Activated CD8-positive, alpha-beta T cell treated with anti-CD3 and anti-CD28 coated beads for 36 hours (primary cell): ENCODE measurements around the gene ZHX3. TPM values are rescaled to one million over a fixed set of nuclear protein-coding genes. Genes with fewer than 3 reads are reported as not detected.

Experiments used
- ATAC-seq: fragments of 200-7000 bp; cut with Tn5 transposase; one replicate; pipeline ENCODE4 v1.10.0; 2021; ENCODE audit warnings: mild to moderate bottlenecking, moderate library complexity
- CTCF ChIA-PET: fragments of 350-600 bp; sonication (Branson Sonifier 250); formaldehyde crosslinking; loops from one replicate; lab custom pipeline; 2021; ENCODE audit warnings: antibody characterized with exemption; lab: Charles Lee
- POLR2A ChIA-PET: fragments of 350-600 bp; sonication (Branson Sonifier 250); formaldehyde crosslinking; loops from one replicate; lab custom pipeline; 2021; ENCODE audit warnings: antibody characterized with exemption; lab: Charles Lee
- DNase-seq: peaks from one replicate; pipeline ENCODE4 v3.0.0-alpha.2; 2020
- H3K27ac Mint-ChIP-seq: one replicate; pipeline ENCODE4 v1.8.0; 2021; ENCODE audit warnings: mild to moderate bottlenecking, mixed read lengths
- H3K27me3 Mint-ChIP-seq: one replicate; pipeline ENCODE4 v1.8.0; 2021; ENCODE audit warnings: mixed read lengths
- H3K36me3 Mint-ChIP-seq: one replicate; pipeline ENCODE4 v1.8.0; 2021; ENCODE audit warnings: low read depth, mixed read lengths
- H3K4me1 Mint-ChIP-seq: one replicate; pipeline ENCODE4 v1.8.0; 2021; ENCODE audit warnings: low read depth, mixed read lengths
- H3K4me3 Mint-ChIP-seq: one replicate; pipeline ENCODE4 v1.8.0; 2021; ENCODE audit warnings: mild to moderate bottlenecking, moderate library complexity, mixed read lengths
- H3K9me3 Mint-ChIP-seq: one replicate; pipeline ENCODE4 v1.8.0; 2021; ENCODE audit warnings: mixed read lengths
- CTCF ChIP-seq: fragments of 200-600 bp; IDR thresholded peaks from one replicate; pipeline ENCODE4 v1.8.0; 2022; ENCODE audit warnings: antibody characterized with exemption, mild to moderate bottlenecking
- intact Hi-C: fragments of 100-400 bp; cut with micrococcal nuclease; formaldehyde crosslinking; loops from one replicate; pipeline ENCODE4 v1.10.0; 2022
- total RNA-seq, 2 experiments: library from RNA; stranded (reverse); gene quantifications; one replicate each; pipeline ENCODE4 v1.2.3, GENCODE V29; 2021

ZHX3 gene
- total RNA-seq, 2 experiments from 2014 or later, result 14.1 to 14.2 TPM

- DNase-seq, result no peak
- no peaks in the 10 kb centered on the region for H3K27me3 Mint-ChIP-seq
- no peak for ATAC-seq
- CTCF ChIA-PET, result no interaction called here
- no peak overlapping the region for H3K4me3 Mint-ChIP-seq
- intact Hi-C loops, result no loop called here
- TF ChIP-seq CTCF, result no peak
- peaks cover 2% of the 10 kb centered on the region for H3K36me3 Mint-ChIP-seq
- H3K9me3 Mint-ChIP-seq, result no peaks in the 10 kb centered on the region
- H3K4me1 Mint-ChIP-seq, result no peaks in the 10 kb centered on the region
- POLR2A ChIA-PET, result interaction anchor here (0.7 kb wide), 1 partner anchor 213 kb away, joined by 3 read pairs; no protein-coding TSS in a partner anchor
- no peak overlapping the region for H3K27ac Mint-ChIP-seq
These were observed 58.2 kb downstream of the ZHX3 start for GRCh38 chr20:41259309-41259708.

GRCh38 chr20:41258474-41258873 is 59.1 kb downstream of the ZHX3 start:
- intact Hi-C loops, result no loop called here
- Mint-ChIP-seq H3K27ac (no peak overlapping the region), H3K4me3 (no peak overlapping the region), H3K9me3 (no peaks in the 10 kb centered on the region), H3K27me3 (no peaks in the 10 kb centered on the region), H3K36me3 (peaks cover 2% of the 10 kb centered on the region), H3K4me1 (no peaks in the 10 kb centered on the region)
- ATAC-seq (no peak), DNase-seq (no peak)
- no peak for TF ChIP-seq CTCF
- ChIA-PET CTCF (no interaction called here), POLR2A (interaction anchor here (0.7 kb wide), 1 partner anchor 213 kb away, joined by 3 read pairs; no protein-coding TSS in a partner anchor)

GRCh38 chr20:41256516-41256915 is 61.0 kb downstream of the ZHX3 start:
- H3K27me3 Mint-ChIP-seq, result no peaks in the 10 kb centered on the region
- DNase-seq (no peak), ATAC-seq (no peak)
- no peak for TF ChIP-seq CTCF
- intact Hi-C loops, result no loop called here
- CTCF ChIA-PET, result interaction anchor here (1.3 kb wide), 1 partner anchor 14 kb away, joined by 4 read pairs; no protein-coding TSS in a partner anchor
- no peak overlapping the region for H3K27ac Mint-ChIP-seq
- no peaks in the 10 kb centered on the region for H3K4me1 Mint-ChIP-seq
- H3K36me3 Mint-ChIP-seq, result peaks cover 2% of the 10 kb centered on the region
- POLR2A ChIA-PET, result no interaction called here
- H3K9me3 Mint-ChIP-seq, result no peaks in the 10 kb centered on the region
- H3K4me3 Mint-ChIP-seq, result no peak overlapping the region

- Mint-ChIP-seq H3K27ac (no peak overlapping the region), H3K4me3 (no peak overlapping the region), H3K9me3 (no peaks in the 10 kb centered on the region), H3K36me3 (peaks cover 2% of the 10 kb centered on the region), H3K4me1 (no peaks in the 10 kb centered on the region), H3K27me3 (no peaks in the 10 kb centered on the region)
- no peak for TF ChIP-seq CTCF
- DNase-seq, result no peak
- CTCF ChIA-PET, result interaction anchor here (1.3 kb wide), 1 partner anchor 13 kb away, joined by 4 read pairs; no protein-coding TSS in a partner anchor
- no peak for ATAC-seq
- intact Hi-C loops, result no loop called here
- POLR2A ChIA-PET, result no interaction called here
These were observed 61.9 kb downstream of the ZHX3 start for GRCh38 chr20:41255655-41256054.

GRCh38 chr20:41249411-41250281 is 67.9 kb downstream of the ZHX3 start:
- Mint-ChIP-seq H3K27me3 (no peaks in the 10 kb centered on the region), H3K4me3 (no peak overlapping the region), H3K27ac (no peak overlapping the region), H3K4me1 (peaks cover 13% of the 10 kb centered on the region), H3K9me3 (no peaks in the 10 kb centered on the region), H3K36me3 (no peaks in the 10 kb centered on the region)
- POLR2A ChIA-PET, result no interaction called here
- no peak for TF ChIP-seq CTCF
- DNase-seq (peak; percentile 14), ATAC-seq (no peak)
- intact Hi-C loops, result no loop called here
- CTCF ChIA-PET, result interaction anchor here (1.0 kb wide), 1 partner anchor 13 kb away, joined by 3 read pairs; no protein-coding TSS in a partner anchor
